ENCODE results near the gene ACADS. TPM values are rescaled to one million over a fixed set of nuclear protein-coding genes. Genes with fewer than 3 reads are reported as not detected.

ACADS gene
- polyA plus RNA-seq, 1 donor from 2014 or later = 3.6 TPM

DNA sequence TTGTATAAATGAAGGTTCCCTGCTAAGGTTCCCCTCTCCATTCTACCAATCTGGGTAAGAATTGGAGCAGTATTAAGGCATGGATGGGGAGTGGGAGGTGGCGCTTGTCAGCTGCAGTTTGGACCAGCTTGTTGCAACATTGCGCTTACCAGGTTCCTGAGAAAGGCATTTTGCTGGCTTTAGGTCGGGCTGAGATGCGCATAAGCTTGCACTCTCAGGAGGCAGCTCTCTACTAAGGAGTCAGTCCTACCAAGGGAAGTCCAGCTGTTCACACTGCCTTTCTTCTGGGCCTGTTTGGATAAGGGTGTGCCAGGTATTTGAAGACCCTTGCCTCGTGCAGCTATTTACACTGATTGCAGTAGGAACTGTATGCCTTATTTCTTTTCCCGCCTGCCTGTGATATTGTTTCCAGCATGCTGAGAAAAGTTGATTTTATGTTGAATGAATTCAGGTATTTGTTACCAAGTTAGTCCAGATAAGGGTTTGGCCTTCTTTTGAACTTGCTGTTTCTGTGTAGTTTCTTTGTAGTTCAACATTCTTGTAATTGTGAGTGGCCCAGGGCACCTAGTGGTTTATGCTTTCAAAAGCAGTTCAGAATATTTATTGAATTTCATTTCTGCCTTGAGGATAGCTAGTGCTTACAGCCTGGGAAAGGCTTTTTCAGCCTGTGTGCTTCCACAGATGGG, 36.1 kb upstream of the ACADS start:
- H3K27ac ChIP-seq (ENCODE audit: low read length) = no peak overlapping the region
- no peaks in the 10 kb centered on the region for H3K27me3 ChIP-seq (ENCODE audit: insufficient read depth, low read depth, low read length)
- peaks cover 39% of the 10 kb centered on the region for H3K79me2 ChIP-seq (replicated peaks; ENCODE audit: insufficient read depth, low read length)
- TF ChIP-seq, protein P1, sequence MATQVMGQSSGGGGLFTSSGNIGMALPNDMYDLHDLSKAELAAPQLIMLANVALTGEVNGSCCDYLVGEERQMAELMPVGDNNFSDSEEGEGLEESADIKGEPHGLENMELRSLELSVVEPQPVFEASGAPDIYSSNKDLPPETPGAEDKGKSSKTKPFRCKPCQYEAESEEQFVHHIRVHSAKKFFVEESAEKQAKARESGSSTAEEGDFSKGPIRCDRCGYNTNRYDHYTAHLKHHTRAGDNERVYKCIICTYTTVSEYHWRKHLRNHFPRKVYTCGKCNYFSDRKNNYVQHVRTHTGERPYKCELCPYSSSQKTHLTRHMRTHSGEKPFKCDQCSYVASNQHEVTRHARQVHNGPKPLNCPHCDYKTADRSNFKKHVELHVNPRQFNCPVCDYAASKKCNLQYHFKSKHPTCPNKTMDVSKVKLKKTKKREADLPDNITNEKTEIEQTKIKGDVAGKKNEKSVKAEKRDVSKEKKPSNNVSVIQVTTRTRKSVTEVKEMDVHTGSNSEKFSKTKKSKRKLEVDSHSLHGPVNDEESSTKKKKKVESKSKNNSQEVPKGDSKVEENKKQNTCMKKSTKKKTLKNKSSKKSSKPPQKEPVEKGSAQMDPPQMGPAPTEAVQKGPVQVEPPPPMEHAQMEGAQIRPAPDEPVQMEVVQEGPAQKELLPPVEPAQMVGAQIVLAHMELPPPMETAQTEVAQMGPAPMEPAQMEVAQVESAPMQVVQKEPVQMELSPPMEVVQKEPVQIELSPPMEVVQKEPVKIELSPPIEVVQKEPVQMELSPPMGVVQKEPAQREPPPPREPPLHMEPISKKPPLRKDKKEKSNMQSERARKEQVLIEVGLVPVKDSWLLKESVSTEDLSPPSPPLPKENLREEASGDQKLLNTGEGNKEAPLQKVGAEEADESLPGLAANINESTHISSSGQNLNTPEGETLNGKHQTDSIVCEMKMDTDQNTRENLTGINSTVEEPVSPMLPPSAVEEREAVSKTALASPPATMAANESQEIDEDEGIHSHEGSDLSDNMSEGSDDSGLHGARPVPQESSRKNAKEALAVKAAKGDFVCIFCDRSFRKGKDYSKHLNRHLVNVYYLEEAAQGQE (IDR thresholded peaks at IDR 0.05; ENCODE audit: borderline replicate concordance) = no peak
- TF ChIP-seq, protein P2, sequence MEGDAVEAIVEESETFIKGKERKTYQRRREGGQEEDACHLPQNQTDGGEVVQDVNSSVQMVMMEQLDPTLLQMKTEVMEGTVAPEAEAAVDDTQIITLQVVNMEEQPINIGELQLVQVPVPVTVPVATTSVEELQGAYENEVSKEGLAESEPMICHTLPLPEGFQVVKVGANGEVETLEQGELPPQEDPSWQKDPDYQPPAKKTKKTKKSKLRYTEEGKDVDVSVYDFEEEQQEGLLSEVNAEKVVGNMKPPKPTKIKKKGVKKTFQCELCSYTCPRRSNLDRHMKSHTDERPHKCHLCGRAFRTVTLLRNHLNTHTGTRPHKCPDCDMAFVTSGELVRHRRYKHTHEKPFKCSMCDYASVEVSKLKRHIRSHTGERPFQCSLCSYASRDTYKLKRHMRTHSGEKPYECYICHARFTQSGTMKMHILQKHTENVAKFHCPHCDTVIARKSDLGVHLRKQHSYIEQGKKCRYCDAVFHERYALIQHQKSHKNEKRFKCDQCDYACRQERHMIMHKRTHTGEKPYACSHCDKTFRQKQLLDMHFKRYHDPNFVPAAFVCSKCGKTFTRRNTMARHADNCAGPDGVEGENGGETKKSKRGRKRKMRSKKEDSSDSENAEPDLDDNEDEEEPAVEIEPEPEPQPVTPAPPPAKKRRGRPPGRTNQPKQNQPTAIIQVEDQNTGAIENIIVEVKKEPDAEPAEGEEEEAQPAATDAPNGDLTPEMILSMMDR (IDR thresholded peaks at IDR 0.05; ENCODE audit: poor library complexity, severe bottlenecking) = no peak
- no peak for TF ChIP-seq EZH2 (IDR thresholded peaks at IDR 0.05; ENCODE audit: borderline replicate concordance, insufficient read depth, low read length, poor library complexity, severe bottlenecking)
- TF ChIP-seq POLR2AphosphoS5 (IDR thresholded peaks at IDR 0.05) = no peak
- TF ChIP-seq RAD21 (conservative IDR thresholded peaks at IDR 0.05) = no peak
- TF ChIP-seq MXI1 (conservative IDR thresholded peaks at IDR 0.05; ENCODE audit: poor library complexity, severe bottlenecking) = no peak
- peaks cover 5% of the 10 kb centered on the region for H3K36me3 ChIP-seq (ENCODE audit: insufficient read depth, low read length)
- H4K20me1 ChIP-seq (ENCODE audit: insufficient read depth) = no peaks in the 10 kb centered on the region
- H3K9ac ChIP-seq (ENCODE audit: low read length) = no peak overlapping the region
- no peaks in the 10 kb centered on the region for H3K9me3 ChIP-seq (ENCODE audit: low read length)
- no peak overlapping the region for H2AFZ ChIP-seq (ENCODE audit: low read depth, low read length)
- H3F3A ChIP-seq (ENCODE audit: insufficient read depth, low read length, poor library complexity, severe bottlenecking) = no peaks in the 10 kb centered on the region
- peak overlapping the region; percentile 89 for H3K4me3 ChIP-seq (ENCODE audit: low read length)
- H3K9me2 ChIP-seq (ENCODE audit: insufficient read depth, low read length) = no peaks in the 10 kb centered on the region
- no peak overlapping the region for H3K4me2 ChIP-seq (ENCODE audit: low read length)

DNA sequence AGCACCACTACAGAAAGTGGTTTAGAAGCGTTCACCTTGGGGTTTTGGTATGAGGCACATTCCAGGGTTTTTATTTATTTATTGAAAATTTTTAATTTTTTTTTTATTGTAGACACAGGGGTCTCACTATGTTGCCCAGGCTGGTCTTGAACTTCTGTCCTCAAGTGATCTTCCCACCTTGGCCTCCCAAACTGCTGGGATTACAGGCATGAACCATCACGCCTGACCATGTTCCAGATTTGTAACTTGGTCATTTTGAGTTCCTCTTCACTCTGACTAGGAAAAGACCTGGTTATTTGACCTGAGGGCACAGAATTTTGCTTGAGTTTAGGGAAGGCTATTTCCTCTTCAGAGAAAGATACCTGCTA, 35.6 kb upstream of the ACADS start:
- H3K79me2 ChIP-seq (replicated peaks; ENCODE audit: insufficient read depth, low read length) = peaks cover 39% of the 10 kb centered on the region
- no peaks in the 10 kb centered on the region for H4K20me1 ChIP-seq (ENCODE audit: insufficient read depth)
- no peak overlapping the region for H3K27ac ChIP-seq (ENCODE audit: low read length)
- peaks cover 5% of the 10 kb centered on the region for H3K36me3 ChIP-seq (ENCODE audit: insufficient read depth, low read length)
- H3K9me2 ChIP-seq (ENCODE audit: insufficient read depth, low read length) = no peaks in the 10 kb centered on the region
- H3K4me2 ChIP-seq (ENCODE audit: low read length) = no peak overlapping the region
- H3K9me3 ChIP-seq (ENCODE audit: low read length) = no peaks in the 10 kb centered on the region
- H3K4me3 ChIP-seq (ENCODE audit: low read length) = no peak overlapping the region
- TF ChIP-seq MXI1 (conservative IDR thresholded peaks at IDR 0.05; ENCODE audit: poor library complexity, severe bottlenecking) = no peak
- no peak overlapping the region for H2AFZ ChIP-seq (ENCODE audit: low read depth, low read length)
- H3F3A ChIP-seq (ENCODE audit: insufficient read depth, low read length, poor library complexity, severe bottlenecking) = no peaks in the 10 kb centered on the region
- no peak overlapping the region for H3K9ac ChIP-seq (ENCODE audit: low read length)
- H3K27me3 ChIP-seq (ENCODE audit: insufficient read depth, low read depth, low read length) = no peaks in the 10 kb centered on the region

DNA sequence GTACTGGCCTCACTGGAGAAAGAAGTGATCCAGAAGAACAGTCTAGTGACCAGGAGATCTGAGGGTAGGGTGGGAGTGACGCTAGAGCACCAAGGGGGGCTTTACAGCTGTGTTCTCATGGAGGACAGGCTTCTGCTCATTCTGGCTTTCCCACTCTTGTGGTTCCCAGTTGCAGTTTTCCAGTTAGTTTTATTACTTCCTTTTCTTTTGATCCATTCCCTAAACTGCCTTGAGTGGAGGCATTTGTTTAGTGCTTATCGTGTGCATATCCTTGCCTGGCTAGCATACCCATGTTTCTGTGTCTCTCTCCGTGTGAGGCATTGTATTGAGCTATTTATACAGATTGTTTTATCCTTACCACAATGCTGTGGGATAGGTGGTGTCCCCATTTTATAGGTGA, 34.6 kb upstream of the ACADS start:
- no peak overlapping the region for H3K4me2 ChIP-seq (ENCODE audit: low read length)
- TF ChIP-seq MXI1 (conservative IDR thresholded peaks at IDR 0.05; ENCODE audit: poor library complexity, severe bottlenecking) (no peak), RAD21 (conservative IDR thresholded peaks at IDR 0.05) (no peak), POLR2AphosphoS5 (IDR thresholded peaks at IDR 0.05) (no peak), SMC3 (conservative IDR thresholded peaks at IDR 0.05; ENCODE audit: poor library complexity) (no peak), TAF1 (IDR thresholded peaks at IDR 0.05; ENCODE audit: low read depth) (no peak), EP300 (conservative IDR thresholded peaks at IDR 0.05; ENCODE audit: poor library complexity, severe bottlenecking) (no peak), EZH2 (IDR thresholded peaks at IDR 0.05; ENCODE audit: borderline replicate concordance, insufficient read depth, low read length, poor library complexity, severe bottlenecking) (no peak)
- TF ChIP-seq, protein P1 (IDR thresholded peaks at IDR 0.05; ENCODE audit: borderline replicate concordance) = no peak
- TF ChIP-seq, protein P2 (IDR thresholded peaks at IDR 0.05; ENCODE audit: poor library complexity, severe bottlenecking) = no peak
- H3K9me3 ChIP-seq (ENCODE audit: low read length) = no peaks in the 10 kb centered on the region
- H3K4me3 ChIP-seq (ENCODE audit: low read length) = no peak overlapping the region
- no peak overlapping the region for H3K9ac ChIP-seq (ENCODE audit: low read length)
- no peak overlapping the region for H2AFZ ChIP-seq (ENCODE audit: low read depth, low read length)
- no peaks in the 10 kb centered on the region for H4K20me1 ChIP-seq (ENCODE audit: insufficient read depth)
- peaks cover 39% of the 10 kb centered on the region for H3K79me2 ChIP-seq (replicated peaks; ENCODE audit: insufficient read depth, low read length)
- no peaks in the 10 kb centered on the region for H3F3A ChIP-seq (ENCODE audit: insufficient read depth, low read length, poor library complexity, severe bottlenecking)
- H3K36me3 ChIP-seq (ENCODE audit: insufficient read depth, low read length) = peaks cover 5% of the 10 kb centered on the region
- no peaks in the 10 kb centered on the region for H3K27me3 ChIP-seq (ENCODE audit: insufficient read depth, low read depth, low read length)
- H3K9me2 ChIP-seq (ENCODE audit: insufficient read depth, low read length) = no peaks in the 10 kb centered on the region
- no peak overlapping the region for H3K27ac ChIP-seq (ENCODE audit: low read length)

Data from neural cell (in vitro differentiated cells).